B cell (primary cell): ENCODE data around the gene FAM72A.
"Not testable (repeated sequence)": the region's sequence is repeated elsewhere in the genome, so short reads cannot be mapped to it uniquely, and the experiment has no call there.

Source experiments
- EZH2 ChIP-seq: IDR thresholded peaks from 2 replicates; pipeline ENCODE4 v1.6.1; 2012; ENCODE audit warnings: borderline replicate concordance, low read depth, mild to moderate bottlenecking, moderate library complexity, low read length; ENCODE audit not compliant: insufficient read depth, poor library complexity, severe bottlenecking
- TF ChIP-seq, protein P1 (sequence below): fragments of 200-600 bp; IDR thresholded peaks from one replicate; pipeline ENCODE4 v1.8.0; 2022; ENCODE audit warnings: antibody characterized with exemption, mild to moderate bottlenecking

DNA sequence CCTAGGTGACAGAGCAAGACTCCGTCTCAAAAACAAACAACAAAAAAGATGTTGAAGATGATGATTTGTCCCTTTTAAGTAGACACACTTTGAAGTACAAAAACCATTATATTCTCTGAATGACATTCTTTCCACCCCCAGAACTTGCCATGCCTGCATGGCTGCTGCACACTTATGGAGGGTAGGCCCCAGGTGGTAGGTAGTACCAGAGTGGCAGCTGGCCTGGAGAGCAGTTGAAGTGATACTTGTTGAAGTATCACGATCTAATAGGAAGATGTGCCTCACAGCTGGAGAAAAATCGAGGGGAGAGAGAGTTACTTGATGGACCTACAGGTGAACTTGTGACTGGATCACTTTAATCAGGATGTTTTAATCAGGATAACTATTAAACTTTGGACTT is 15.6 kb upstream of the FAM72A start:
- TF ChIP-seq, protein P1, sequence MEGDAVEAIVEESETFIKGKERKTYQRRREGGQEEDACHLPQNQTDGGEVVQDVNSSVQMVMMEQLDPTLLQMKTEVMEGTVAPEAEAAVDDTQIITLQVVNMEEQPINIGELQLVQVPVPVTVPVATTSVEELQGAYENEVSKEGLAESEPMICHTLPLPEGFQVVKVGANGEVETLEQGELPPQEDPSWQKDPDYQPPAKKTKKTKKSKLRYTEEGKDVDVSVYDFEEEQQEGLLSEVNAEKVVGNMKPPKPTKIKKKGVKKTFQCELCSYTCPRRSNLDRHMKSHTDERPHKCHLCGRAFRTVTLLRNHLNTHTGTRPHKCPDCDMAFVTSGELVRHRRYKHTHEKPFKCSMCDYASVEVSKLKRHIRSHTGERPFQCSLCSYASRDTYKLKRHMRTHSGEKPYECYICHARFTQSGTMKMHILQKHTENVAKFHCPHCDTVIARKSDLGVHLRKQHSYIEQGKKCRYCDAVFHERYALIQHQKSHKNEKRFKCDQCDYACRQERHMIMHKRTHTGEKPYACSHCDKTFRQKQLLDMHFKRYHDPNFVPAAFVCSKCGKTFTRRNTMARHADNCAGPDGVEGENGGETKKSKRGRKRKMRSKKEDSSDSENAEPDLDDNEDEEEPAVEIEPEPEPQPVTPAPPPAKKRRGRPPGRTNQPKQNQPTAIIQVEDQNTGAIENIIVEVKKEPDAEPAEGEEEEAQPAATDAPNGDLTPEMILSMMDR, result not testable (repeated sequence)
- not testable (repeated sequence) for TF ChIP-seq EZH2
